Measurements from ENCODE around the gene OGFR. TPM values are rescaled to one million over a fixed set of nuclear protein-coding genes. Genes with fewer than 3 reads are reported as not detected.
A peak's percentile ranks its signal among the peaks of the same experiment; 100 is the strongest.

OGFR gene
- total RNA-seq, 1 experiment from 2014 or later, result 50.1 TPM

GRCh38 chr20:62834967-62835730, 30.5 kb downstream of the OGFR start:
- Histone ChIP-seq H3K4me3 (ENCODE audit: insufficient read depth, low read depth, low read length) (no peak overlapping the region), H3K27me3 (ENCODE audit: control insufficient read depth, insufficient read depth, low read length) (no peaks in the 10 kb centered on the region), H3K36me3 (replicated peaks; ENCODE audit: control insufficient read depth, insufficient read depth, low read length) (peaks cover 5% of the 10 kb centered on the region)
- DNase-seq, result peak; percentile 31

GRCh38 chr20:62835931-62836861, 31.6 kb downstream of the OGFR start:
- Histone ChIP-seq H3K27me3 (ENCODE audit: control insufficient read depth, insufficient read depth, low read length) (no peaks in the 10 kb centered on the region), H3K36me3 (replicated peaks; ENCODE audit: control insufficient read depth, insufficient read depth, low read length) (peaks cover 5% of the 10 kb centered on the region), H3K4me3 (ENCODE audit: insufficient read depth, low read depth, low read length) (no peak overlapping the region)
- peak; percentile 60 for DNase-seq

GRCh38 chr20:62836967-62837490, 32.4 kb downstream of the OGFR start:
- Histone ChIP-seq H3K27me3 (ENCODE audit: control insufficient read depth, insufficient read depth, low read length) (no peaks in the 10 kb centered on the region), H3K4me3 (ENCODE audit: insufficient read depth, low read depth, low read length) (no peak overlapping the region), H3K36me3 (replicated peaks; ENCODE audit: control insufficient read depth, insufficient read depth, low read length) (peaks cover 3% of the 10 kb centered on the region)
- peak; percentile 22 for DNase-seq

- no peaks in the 10 kb centered on the region for H3K27me3 ChIP-seq (ENCODE audit: control insufficient read depth, insufficient read depth, low read length)
- DNase-seq, result no peak
- H3K4me3 ChIP-seq (ENCODE audit: insufficient read depth, low read depth, low read length), result no peak overlapping the region
- peaks cover 2% of the 10 kb centered on the region for H3K36me3 ChIP-seq (replicated peaks; ENCODE audit: control insufficient read depth, insufficient read depth, low read length)
These were observed 33.1 kb downstream of the OGFR start for GRCh38 chr20:62837790-62838127.

GRCh38 chr20:62838128-62838891, 33.7 kb downstream of the OGFR start:
- H3K4me3 ChIP-seq (ENCODE audit: insufficient read depth, low read depth, low read length), result no peak overlapping the region
- DNase-seq, result no peak

GRCh38 chr20:62839261-62839660, 34.6 kb downstream of the OGFR start:
- Histone ChIP-seq H3K27me3 (ENCODE audit: control insufficient read depth, insufficient read depth, low read length) (no peaks in the 10 kb centered on the region), H3K4me3 (ENCODE audit: insufficient read depth, low read depth, low read length) (no peak overlapping the region), H3K36me3 (replicated peaks; ENCODE audit: control insufficient read depth, insufficient read depth, low read length) (peaks cover 2% of the 10 kb centered on the region)
- peak; percentile 22 for DNase-seq

More at GRCh38 chr20:62838128-62838891, 33.7 kb downstream of the OGFR start:
- H3K27me3 ChIP-seq (ENCODE audit: control insufficient read depth, insufficient read depth, low read length), result no peaks in the 10 kb centered on the region
- peaks cover 2% of the 10 kb centered on the region for H3K36me3 ChIP-seq (replicated peaks; ENCODE audit: control insufficient read depth, insufficient read depth, low read length)

GRCh38 chr20:62839816-62840215, 35.2 kb downstream of the OGFR start:
- DNase-seq, result no peak
- Histone ChIP-seq H3K27me3 (ENCODE audit: control insufficient read depth, insufficient read depth, low read length) (no peaks in the 10 kb centered on the region), H3K36me3 (replicated peaks; ENCODE audit: control insufficient read depth, insufficient read depth, low read length) (peaks cover 2% of the 10 kb centered on the region), H3K4me3 (ENCODE audit: insufficient read depth, low read depth, low read length) (no peak overlapping the region)

- no peak overlapping the region for H3K4me3 ChIP-seq (ENCODE audit: insufficient read depth, low read depth, low read length)
- peaks cover 2% of the 10 kb centered on the region for H3K36me3 ChIP-seq (replicated peaks; ENCODE audit: control insufficient read depth, insufficient read depth, low read length)
- H3K27me3 ChIP-seq (ENCODE audit: control insufficient read depth, insufficient read depth, low read length), result no peaks in the 10 kb centered on the region
- peak; percentile 57 for DNase-seq
These were observed 35.9 kb downstream of the OGFR start for GRCh38 chr20:62840244-62841197.

GRCh38 chr20:62841705-62842212, 37.1 kb downstream of the OGFR start:
- Histone ChIP-seq H3K4me3 (ENCODE audit: insufficient read depth, low read depth, low read length) (no peak overlapping the region), H3K27me3 (ENCODE audit: control insufficient read depth, insufficient read depth, low read length) (no peaks in the 10 kb centered on the region), H3K36me3 (replicated peaks; ENCODE audit: control insufficient read depth, insufficient read depth, low read length) (peaks cover 5% of the 10 kb centered on the region)
- peak; percentile 20 for DNase-seq

- Histone ChIP-seq H3K4me3 (ENCODE audit: insufficient read depth, low read depth, low read length) (no peak overlapping the region), H3K27me3 (ENCODE audit: control insufficient read depth, insufficient read depth, low read length) (no peaks in the 10 kb centered on the region), H3K36me3 (replicated peaks; ENCODE audit: control insufficient read depth, insufficient read depth, low read length) (peaks cover 4% of the 10 kb centered on the region)
- DNase-seq, result no peak
These were observed 39.0 kb downstream of the OGFR start for GRCh38 chr20:62843656-62844055.

GRCh38 chr20:62844182-62844581, 39.5 kb downstream of the OGFR start:
- DNase-seq, result no peak
- H3K27me3 ChIP-seq (ENCODE audit: control insufficient read depth, insufficient read depth, low read length), result no peaks in the 10 kb centered on the region
- no peak overlapping the region for H3K4me3 ChIP-seq (ENCODE audit: insufficient read depth, low read depth, low read length)
- peaks cover 4% of the 10 kb centered on the region for H3K36me3 ChIP-seq (replicated peaks; ENCODE audit: control insufficient read depth, insufficient read depth, low read length)

- Histone ChIP-seq H3K27me3 (ENCODE audit: control insufficient read depth, insufficient read depth, low read length) (no peaks in the 10 kb centered on the region), H3K4me3 (ENCODE audit: insufficient read depth, low read depth, low read length) (no peak overlapping the region)
- no peak for DNase-seq
These were observed 41.0 kb downstream of the OGFR start for GRCh38 chr20:62845416-62846160.

More at GRCh38 chr20:62845416-62846160, 41.0 kb downstream of the OGFR start:
- peaks cover 4% of the 10 kb centered on the region for H3K36me3 ChIP-seq (replicated peaks; ENCODE audit: control insufficient read depth, insufficient read depth, low read length)
